SK-N-SH (cell line): ENCODE data around the gene ZNF827. TPM values are rescaled to one million over a fixed set of nuclear protein-coding genes. Genes with fewer than 3 reads are reported as not detected.

Experiments
- CTCF ChIA-PET: fragments of 300-600, 350-600 bp; formaldehyde crosslinking; extraction: SDS; loops from one replicate; lab custom pipeline; 2021; lab: Yijun Ruan, JAX
- POLR2A ChIA-PET: fragments of 350-600 bp; sonication (Branson Sonifier 250); formaldehyde crosslinking; extraction: SDS; loops from one replicate; lab custom pipeline; 2020; ENCODE audit warnings: antibody characterized with exemption, inconsistent platforms; lab: Yijun Ruan, JAX
- DNase-seq: peaks from one replicate; pipeline ENCODE4 v3.0.0; 2012
- H2AFZ ChIP-seq: fragments of 200-600 bp; sonication (generic); 2 replicates; pipeline ENCODE4 v1.8.1; 2016; ENCODE audit warnings: antibody characterized with exemption, mild to moderate bottlenecking, low read depth
- H3F3A ChIP-seq: fragments of 200-600 bp; sonication (generic); replicated peaks from 2 replicates; pipeline ENCODE3; 2016; ENCODE audit warnings: antibody characterized with exemption, mild to moderate bottlenecking; ENCODE audit not compliant: insufficient read depth
- H3K27ac ChIP-seq, 2 experiments: fragments of 200-500 bp in 1 of 2; fragments of 200-600 bp in 1 of 2; sonication (Bioruptor generic) in 1 of 2; sonication (generic), shearing (Covaris generic) in 1 of 2; 2 replicates each; pipeline versions ENCODE4 v1.5.1 to v1.6.1; 2014 to 2016; ENCODE audit warnings: low read depth in 2 of 2, inconsistent platforms in 1 of 2, low read length in 1 of 2, mild to moderate bottlenecking in 1 of 2, mixed read lengths in 1 of 2
- H3K27me3 ChIP-seq: fragments of 200-600 bp; sonication (generic), shearing (Covaris generic); 2 replicates; pipeline ENCODE4 v1.6.1; 2016; ENCODE audit warnings: mixed run types; ENCODE audit not compliant: insufficient read depth
- H3K36me3 ChIP-seq, 2 experiments: fragments of 200-500 bp in 1 of 2; fragments of 200-600 bp in 1 of 2; sonication (Bioruptor generic) in 1 of 2; sonication (generic) in 1 of 2; replicated peaks in 1 of 2; 2 replicates each; pipeline versions ENCODE3 to v1.5.1; 2014 to 2016; ENCODE audit warnings: low read length in 1 of 2, mild to moderate bottlenecking in 1 of 2; ENCODE audit not compliant: insufficient read depth in 2 of 2, control insufficient read depth in 1 of 2
- H3K4me1 ChIP-seq, 2 experiments: fragments of 200-500 bp in 1 of 2; fragments of 200-600 bp in 1 of 2; sonication (Bioruptor generic) in 1 of 2; sonication (generic), shearing (Covaris generic) in 1 of 2; 2 replicates each; pipeline versions ENCODE4 v1.5.1 to v1.6.1; 2014 to 2016; ENCODE audit warnings: low read depth in 1 of 2, low read length in 1 of 2, mixed run types in 1 of 2; ENCODE audit not compliant: insufficient read depth in 2 of 2, control insufficient read depth in 1 of 2
- H3K4me2 ChIP-seq: fragments of 200-600 bp; sonication (generic), shearing (Covaris generic); 2 replicates; pipeline ENCODE4 v1.6.1; 2017; ENCODE audit warnings: mixed run types
- H3K4me3 ChIP-seq, 2 experiments: fragments of 200-500 bp in 1 of 2; fragments of 200-600 bp in 1 of 2; sonication (Bioruptor generic) in 1 of 2; sonication (generic), shearing (Covaris generic) in 1 of 2; 2 replicates each; pipeline versions ENCODE4 v1.5.1 to v1.8.1; 2014 to 2016; ENCODE audit warnings: low read depth in 2 of 2, inconsistent platforms in 1 of 2, low read length in 1 of 2, mild to moderate bottlenecking in 1 of 2, mixed read lengths in 1 of 2, moderate library complexity in 1 of 2
- H3K79me2 ChIP-seq: fragments of 200-600 bp; sonication (generic); 2 replicates; pipeline ENCODE4 v1.8.1; 2017; ENCODE audit warnings: mild to moderate bottlenecking; ENCODE audit not compliant: insufficient read depth
- H3K9ac ChIP-seq: fragments of 200-600 bp; sonication (generic); 2 replicates; pipeline ENCODE4 v1.6.1; 2017; ENCODE audit warnings: mixed run types
- H3K9me2 ChIP-seq: fragments of 200-600 bp; sonication (generic); 2 replicates; pipeline ENCODE4 v1.6.1; 2017; ENCODE audit warnings: mixed run types
- H3K9me3 ChIP-seq: fragments of 200-600 bp; sonication (generic); 2 replicates; pipeline ENCODE4 v1.6.1; 2017; ENCODE audit warnings: mixed run types, mild to moderate bottlenecking, moderate library complexity
- H4K20me1 ChIP-seq: fragments of 200-600 bp; sonication (generic); 2 replicates; pipeline ENCODE4 v1.6.1; 2017; ENCODE audit warnings: mild to moderate bottlenecking, mixed run types; ENCODE audit not compliant: insufficient read depth
- CHD2 ChIP-seq: fragments of 150-350 bp; IDR thresholded peaks from 2 replicates; pipeline ENCODE4 v1.6.1; 2018; ENCODE audit warnings: low read length; ENCODE audit not compliant: partially characterized antibody
- ELF1 ChIP-seq: IDR thresholded peaks from 2 replicates; pipeline ENCODE4 v1.4.0; 2012
- EP300 ChIP-seq, 2 experiments: IDR thresholded peaks; 2 replicates each; pipeline versions ENCODE4 v1.4.0 to v1.6.1; 2012; ENCODE audit warnings: borderline replicate concordance in 1 of 2, low read depth in 1 of 2, low read length in 1 of 2
- EZH2phosphoT487 ChIP-seq: fragments of 200-600 bp; sonication (generic); IDR thresholded peaks from 2 replicates; pipeline ENCODE4 v1.6.1; 2017; ENCODE audit warnings: low read depth, mixed run types, mild to moderate bottlenecking, antibody characterized with exemption, moderate library complexity, borderline replicate concordance
- FOSL2 ChIP-seq: IDR thresholded peaks from 2 replicates; pipeline ENCODE4 v1.4.0; 2012; ENCODE audit warnings: low read depth, mild to moderate bottlenecking, moderate library complexity, borderline replicate concordance
- FOXJ3 ChIP-seq: sonication (generic); formaldehyde crosslinking; IDR thresholded peaks from 2 replicates; pipeline ENCODE4 v1.5.1; 2020; ENCODE audit warnings: mild to moderate bottlenecking, missing genetic modification reagents
- FOXM1 ChIP-seq: IDR thresholded peaks from 2 replicates; pipeline ENCODE4 v1.4.0; 2012; ENCODE audit warnings: low read depth, mild to moderate bottlenecking
- GABPA ChIP-seq: IDR thresholded peaks from 2 replicates; pipeline ENCODE4 v1.4.0; 2012; ENCODE audit warnings: low read depth, mild to moderate bottlenecking
- JUND ChIP-seq: IDR thresholded peaks from 2 replicates; pipeline ENCODE4 v1.4.0; 2012
- MEF2A ChIP-seq: IDR thresholded peaks from 2 replicates; pipeline ENCODE4 v1.4.0; 2012; ENCODE audit warnings: low read depth, borderline replicate concordance
- NFIC ChIP-seq: IDR thresholded peaks from 2 replicates; pipeline ENCODE4 v1.4.0; 2012; ENCODE audit warnings: borderline replicate concordance
- POLR2AphosphoS5 ChIP-seq: IDR thresholded peaks from 2 replicates; pipeline ENCODE4 v1.6.1; 2012; ENCODE audit warnings: low read depth, low read length
- RXRA ChIP-seq: IDR thresholded peaks from 2 replicates; pipeline ENCODE4 v1.4.0; 2012; ENCODE audit warnings: low read depth, mild to moderate bottlenecking, borderline replicate concordance
- SMC3 ChIP-seq: IDR thresholded peaks from 2 replicates; pipeline ENCODE4 v1.6.1; 2012; ENCODE audit warnings: low read depth, low read length, improper control_type of control experiment
- TAF1 ChIP-seq: IDR thresholded peaks from 2 replicates; pipeline ENCODE4 v1.6.1; 2012; ENCODE audit warnings: low read depth, mild to moderate bottlenecking, low read length, moderate library complexity, borderline replicate concordance
- TCF12 ChIP-seq: IDR thresholded peaks from 2 replicates; pipeline ENCODE4 v1.4.0; 2012
- TEAD4 ChIP-seq: IDR thresholded peaks from 2 replicates; pipeline ENCODE4 v1.4.0; 2012; ENCODE audit warnings: mild to moderate bottlenecking, borderline replicate concordance; ENCODE audit not compliant: insufficient read depth
- ZBTB33 ChIP-seq: IDR thresholded peaks from 2 replicates; pipeline ENCODE4 v1.4.0; 2012; ENCODE audit warnings: low read depth, borderline replicate concordance
- WGBS: methylation state at CpG from one replicate; pipeline ENCODE4 v1.1.6; 2017; ENCODE audit warnings: low lambda C conversion rate; 5-methylcytosine and 5-hydroxymethylcytosine counted together
- polyA plus RNA-seq, 3 experiments: library from polyadenylated mRNA; depleted of rRNA; stranded (reverse); fragments of >200 nt; gene quantifications; 2 replicates each; pipeline ENCODE4 v1.2.3, GENCODE V29; 2012
- TF ChIP-seq, protein P1 (sequence below): IDR thresholded peaks from 2 replicates; pipeline ENCODE4 v1.6.1; 2012; ENCODE audit warnings: mild to moderate bottlenecking, low read depth, low read length, moderate library complexity
- TF ChIP-seq, protein P2 (sequence below): IDR thresholded peaks from 2 replicates; pipeline ENCODE4; 2012
- TF ChIP-seq, protein P3 (sequence below): fragments of 150-350 bp; IDR thresholded peaks from 2 replicates; pipeline ENCODE4 v1.6.1; 2017; ENCODE audit warnings: antibody characterized with exemption, low read length, low read depth, borderline replicate concordance

ZNF827 gene
- polyA plus RNA-seq, 1 of the 3 experiments (the other 2 are of a cell fraction) = 23.2 TPM

DNA sequence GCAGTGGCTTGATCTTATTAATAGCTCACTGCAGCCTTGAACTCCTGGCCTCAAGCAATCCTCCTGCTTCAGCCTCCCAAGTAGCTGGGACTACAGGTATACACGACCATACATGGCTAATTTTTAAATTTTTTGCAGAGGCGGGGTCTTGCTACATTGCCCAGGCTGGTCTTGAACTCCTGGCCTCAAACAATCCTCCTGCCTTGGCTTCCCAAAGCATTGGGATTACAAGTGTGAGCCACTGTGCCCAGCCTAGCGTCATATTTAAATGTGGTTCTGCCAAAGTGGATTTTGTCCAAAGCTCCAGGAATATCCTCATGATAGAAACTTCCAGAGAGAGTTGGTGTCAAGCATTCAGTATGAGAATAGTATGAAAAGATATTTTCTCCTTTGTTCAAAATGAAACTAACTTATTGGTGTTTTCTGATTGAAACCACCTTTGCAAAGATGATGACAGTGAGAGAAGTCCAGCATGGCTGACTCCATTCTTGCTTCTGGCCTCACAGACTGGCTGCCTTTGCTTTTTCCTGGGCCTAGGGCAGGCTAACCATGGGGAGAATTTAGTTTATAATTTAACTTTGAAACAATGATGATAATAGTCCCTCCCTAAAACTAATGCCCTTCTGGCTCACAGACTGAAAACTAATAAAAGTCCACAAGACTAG is 129.6 kb downstream of the ZNF827 start (continued):
- TF ChIP-seq TEAD4 (no peak), FOXM1 (no peak), CHD2 (no peak), ZBTB33 (no peak), EZH2phosphoT487 (no peak), SMC3 (no peak)
- TF ChIP-seq, protein P1, sequence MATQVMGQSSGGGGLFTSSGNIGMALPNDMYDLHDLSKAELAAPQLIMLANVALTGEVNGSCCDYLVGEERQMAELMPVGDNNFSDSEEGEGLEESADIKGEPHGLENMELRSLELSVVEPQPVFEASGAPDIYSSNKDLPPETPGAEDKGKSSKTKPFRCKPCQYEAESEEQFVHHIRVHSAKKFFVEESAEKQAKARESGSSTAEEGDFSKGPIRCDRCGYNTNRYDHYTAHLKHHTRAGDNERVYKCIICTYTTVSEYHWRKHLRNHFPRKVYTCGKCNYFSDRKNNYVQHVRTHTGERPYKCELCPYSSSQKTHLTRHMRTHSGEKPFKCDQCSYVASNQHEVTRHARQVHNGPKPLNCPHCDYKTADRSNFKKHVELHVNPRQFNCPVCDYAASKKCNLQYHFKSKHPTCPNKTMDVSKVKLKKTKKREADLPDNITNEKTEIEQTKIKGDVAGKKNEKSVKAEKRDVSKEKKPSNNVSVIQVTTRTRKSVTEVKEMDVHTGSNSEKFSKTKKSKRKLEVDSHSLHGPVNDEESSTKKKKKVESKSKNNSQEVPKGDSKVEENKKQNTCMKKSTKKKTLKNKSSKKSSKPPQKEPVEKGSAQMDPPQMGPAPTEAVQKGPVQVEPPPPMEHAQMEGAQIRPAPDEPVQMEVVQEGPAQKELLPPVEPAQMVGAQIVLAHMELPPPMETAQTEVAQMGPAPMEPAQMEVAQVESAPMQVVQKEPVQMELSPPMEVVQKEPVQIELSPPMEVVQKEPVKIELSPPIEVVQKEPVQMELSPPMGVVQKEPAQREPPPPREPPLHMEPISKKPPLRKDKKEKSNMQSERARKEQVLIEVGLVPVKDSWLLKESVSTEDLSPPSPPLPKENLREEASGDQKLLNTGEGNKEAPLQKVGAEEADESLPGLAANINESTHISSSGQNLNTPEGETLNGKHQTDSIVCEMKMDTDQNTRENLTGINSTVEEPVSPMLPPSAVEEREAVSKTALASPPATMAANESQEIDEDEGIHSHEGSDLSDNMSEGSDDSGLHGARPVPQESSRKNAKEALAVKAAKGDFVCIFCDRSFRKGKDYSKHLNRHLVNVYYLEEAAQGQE = no peak

DNA sequence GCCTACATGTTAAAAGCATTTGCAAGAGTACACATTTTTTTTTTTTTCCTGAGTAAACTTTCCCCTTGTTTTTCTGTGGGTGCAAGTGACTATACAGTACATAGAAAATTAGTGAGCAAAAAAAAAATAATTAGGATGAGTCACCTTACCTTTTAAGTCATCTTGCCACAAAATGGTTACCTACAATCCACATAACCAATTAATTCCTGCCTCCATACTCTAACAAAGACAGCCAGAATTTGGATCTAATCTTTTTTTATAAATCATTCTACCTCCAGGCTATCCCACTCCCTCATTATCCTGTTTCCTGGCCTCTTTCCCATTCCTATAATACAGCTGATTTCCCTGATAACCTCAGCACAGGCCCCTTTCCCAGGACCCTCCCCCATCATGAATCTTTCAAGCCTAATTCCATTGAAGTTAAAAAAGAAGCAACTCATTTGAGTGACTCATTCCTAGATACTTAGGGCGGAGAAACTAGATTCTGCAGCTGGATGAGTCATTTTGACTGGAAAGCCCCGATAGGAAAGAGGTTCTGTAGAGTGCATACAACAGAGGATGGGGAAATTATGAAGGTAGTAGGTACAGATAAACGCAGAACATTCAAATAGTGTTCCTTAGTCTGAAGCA is 130.5 kb downstream of the ZNF827 start:
- WGBS = 0% methylated on average over 3 of the region's 3 CpGs
- H3K4me3 ChIP-seq = no peak overlapping the region
- H4K20me1 ChIP-seq = no peaks in the 10 kb centered on the region
- ChIA-PET CTCF (no interaction called here), POLR2A (interaction anchor here (0.6 kb wide), 1 partner anchor 18 kb away, joined by 4 read pairs; no protein-coding TSS in a partner anchor)
- H3K36me3 ChIP-seq = peaks cover 6 to 40% of the 10 kb centered on the region in 2 experiments
- no peak overlapping the region; the same call in 1 of the 2 replicates for H2AFZ ChIP-seq
- no peaks in the 10 kb centered on the region for H3K9me2 ChIP-seq
- H3F3A ChIP-seq = peaks cover 50% of the 10 kb centered on the region
- 0 out of 2 replicates have a peak, but pooled peaks cover 4% of the 10 kb centered on the region for H3K9me3 ChIP-seq
- H3K4me1 ChIP-seq = peaks cover 9 to 45% of the 10 kb centered on the region in 2 experiments
- no peaks in the 10 kb centered on the region; the same call in 1 of the 2 replicates for H3K79me2 ChIP-seq
- peak; percentile 65 for DNase-seq
- peak overlapping the region; percentile 78 to 94 for H3K27ac ChIP-seq
- no peaks in the 10 kb centered on the region for H3K27me3 ChIP-seq
- H3K9ac ChIP-seq = peak overlapping the region; percentile 43; the same call in 1 of the 2 replicates
- H3K4me2 ChIP-seq = peak overlapping the region; percentile 61
- no peak for TF ChIP-seq FOXJ3 (CRISPR knock-in tag)
- peak; percentile 76 for TF ChIP-seq NFIC
- TF ChIP-seq, protein P2, sequence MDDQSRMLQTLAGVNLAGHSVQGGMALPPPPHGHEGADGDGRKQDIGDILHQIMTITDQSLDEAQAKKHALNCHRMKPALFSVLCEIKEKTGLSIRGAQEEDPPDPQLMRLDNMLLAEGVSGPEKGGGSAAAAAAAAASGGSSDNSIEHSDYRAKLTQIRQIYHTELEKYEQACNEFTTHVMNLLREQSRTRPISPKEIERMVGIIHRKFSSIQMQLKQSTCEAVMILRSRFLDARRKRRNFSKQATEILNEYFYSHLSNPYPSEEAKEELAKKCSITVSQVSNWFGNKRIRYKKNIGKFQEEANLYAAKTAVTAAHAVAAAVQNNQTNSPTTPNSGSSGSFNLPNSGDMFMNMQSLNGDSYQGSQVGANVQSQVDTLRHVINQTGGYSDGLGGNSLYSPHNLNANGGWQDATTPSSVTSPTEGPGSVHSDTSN = peak; percentile 84
- TF ChIP-seq GABPA = no peak
- peak; percentile 74 to 88; a peak in 3 of 4 replicates for TF ChIP-seq EP300 (IDR thresholded peaks at IDR 0.05; ENCODE audit: borderline replicate concordance in 1 of 2, low read depth in 1 of 2, low read length in 1 of 2)
- TF ChIP-seq POLR2AphosphoS5 = peak; percentile 63
- TF ChIP-seq FOSL2 = peak; percentile 99
- TF ChIP-seq MEF2A = peak; percentile 71; the same call in 1 of the 2 replicates
- TF ChIP-seq TCF12 = peak; percentile 85
- peak; percentile 65 for TF ChIP-seq CHD2
- peak; percentile 99 for TF ChIP-seq JUND
- peak; percentile 82 for TF ChIP-seq RXRA
- TF ChIP-seq, protein P3, sequence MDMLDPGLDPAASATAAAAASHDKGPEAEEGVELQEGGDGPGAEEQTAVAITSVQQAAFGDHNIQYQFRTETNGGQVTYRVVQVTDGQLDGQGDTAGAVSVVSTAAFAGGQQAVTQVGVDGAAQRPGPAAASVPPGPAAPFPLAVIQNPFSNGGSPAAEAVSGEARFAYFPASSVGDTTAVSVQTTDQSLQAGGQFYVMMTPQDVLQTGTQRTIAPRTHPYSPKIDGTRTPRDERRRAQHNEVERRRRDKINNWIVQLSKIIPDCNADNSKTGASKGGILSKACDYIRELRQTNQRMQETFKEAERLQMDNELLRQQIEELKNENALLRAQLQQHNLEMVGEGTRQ = no peak
- TF ChIP-seq TEAD4 = peak; percentile 52; the same call in 1 of the 2 replicates
- TF ChIP-seq TAF1 = peak; percentile 36; the same call in 1 of the 2 replicates
- TF ChIP-seq ELF1 = 0 out of 2 replicates have a peak, but pooled peaks have one; percentile 11
